Uterus (tissue), 2 donors: ENCODE data around the gene SLC25A38.

ENCODE experiments used
- CTCF ChIP-seq, 4 experiments: fragments of 200-600 bp in 2 of 4; fragments of 450-650 bp in 2 of 4; sonication (generic) in 2 of 4; IDR thresholded peaks; one replicate each; pipeline ENCODE4 v1.5.1; 2016 to 2019; ENCODE audit warnings: antibody characterized with exemption in 4 of 4, mild to moderate bottlenecking in 2 of 4, moderate library complexity in 1 of 4
- POLR2A ChIP-seq, 2 donors: fragments of 450-650 bp; IDR thresholded peaks; one replicate each; pipeline ENCODE4 v1.6.1; 2016; ENCODE audit warnings: antibody characterized with exemption in 2 of 2, mild to moderate bottlenecking in 1 of 2, moderate library complexity in 1 of 2

DNA sequence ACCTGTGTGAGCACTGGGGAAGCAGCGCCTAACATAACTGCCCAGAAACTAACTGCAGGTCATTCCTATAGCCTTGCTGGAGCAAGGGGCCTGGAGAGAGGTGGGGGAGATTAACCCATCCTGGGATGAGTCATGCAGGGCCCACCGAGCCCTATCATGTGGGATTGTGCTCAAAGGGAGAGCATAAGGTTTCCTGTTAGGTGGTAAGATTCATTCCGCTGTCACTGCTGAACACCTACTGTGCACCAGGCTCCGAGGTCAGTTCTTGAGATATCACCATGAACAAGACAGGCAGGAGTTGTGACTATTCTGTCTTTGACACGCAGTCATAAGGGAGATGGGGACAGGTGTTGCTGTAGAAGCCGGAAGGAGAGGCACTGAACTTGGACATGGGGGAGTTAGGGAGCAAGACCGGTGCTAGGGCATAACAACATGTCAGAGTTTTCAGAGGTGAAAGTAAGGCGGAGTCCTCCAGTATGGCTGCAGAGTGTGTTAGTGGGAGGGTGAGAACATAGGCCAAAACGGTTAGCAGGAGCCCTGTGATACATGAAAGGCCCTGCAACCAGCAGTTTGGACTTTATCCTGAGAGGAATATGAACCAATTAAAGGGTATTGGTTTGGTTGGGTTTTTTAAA is 2.4 kb downstream of the SLC25A38 start:
- TF ChIP-seq CTCF (IDR thresholded peaks at IDR 0.05): no peak
- no peak for TF ChIP-seq POLR2A (IDR thresholded peaks at IDR 0.05)
